ENCODE results near the gene CCDC187. TPM values are rescaled to one million over a fixed set of nuclear protein-coding genes. Genes with fewer than 3 reads are reported as not detected.

CCDC187 gene
- polyA plus RNA-seq, 3 donors from 2014 or later = not detected

DNA sequence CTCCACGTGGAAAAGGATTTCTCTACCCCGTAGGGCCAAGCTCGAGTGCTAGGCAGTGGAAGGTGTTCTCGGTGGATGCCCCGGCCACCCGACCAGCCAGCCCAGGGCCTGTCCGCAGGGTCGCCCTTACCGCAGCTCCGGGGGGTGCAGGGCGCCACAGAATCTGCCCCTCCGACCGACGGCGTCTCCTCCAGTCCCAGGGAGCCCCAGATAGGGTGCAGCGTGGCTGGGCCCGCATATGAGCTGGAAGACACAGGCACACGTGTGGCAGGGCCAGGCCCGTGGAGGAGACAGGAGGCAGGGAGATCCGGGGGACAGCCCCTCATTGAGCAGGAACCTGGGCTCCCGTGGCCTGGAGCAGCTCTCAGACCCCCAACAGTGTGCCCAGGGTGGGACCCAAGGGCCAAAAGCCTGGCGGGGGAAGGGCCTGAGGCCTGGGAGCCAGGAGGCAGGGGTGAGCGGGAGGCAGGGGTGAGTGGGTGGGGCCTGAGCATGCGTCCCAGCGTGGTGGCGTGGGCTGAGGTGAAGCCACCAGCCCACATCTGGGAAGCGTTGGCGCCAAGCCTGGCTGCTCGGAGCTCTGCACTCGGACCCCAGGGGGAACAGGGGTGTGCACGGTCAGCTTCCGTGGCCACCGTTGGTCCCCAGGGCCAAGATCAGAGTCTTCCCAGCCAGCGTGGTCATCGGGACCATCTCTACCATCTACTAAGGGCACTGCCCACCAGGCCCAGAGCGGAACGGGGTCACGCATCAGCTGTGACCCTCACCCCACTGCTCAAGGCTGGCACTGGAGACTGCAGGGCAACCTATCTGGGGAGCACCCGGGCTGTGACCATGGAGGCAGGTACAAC lies 22.2 kb downstream of the CCDC187 start:
- Mint-ChIP-seq H3K27me3 (ENCODE audit: low read depth in 3 of 3) (peaks cover 2 to 4% (median 2%) of the 10 kb centered on the region in 3 donors), H3K36me3 (no peaks in the 10 kb centered on the region), H3K4me1 (peaks cover 0 to 4% of the 10 kb centered on the region in 2 donors), H3K4me3 (no peak overlapping the region), H3K27ac (no peak overlapping the region), H3K9me3 (no peaks in the 10 kb centered on the region)
- no peak for DNase-seq

- Mint-ChIP-seq H3K4me3 (no peak overlapping the region), H3K27ac (no peak overlapping the region), H3K36me3 (no peaks in the 10 kb centered on the region), H3K9me3 (no peaks in the 10 kb centered on the region), H3K27me3 (ENCODE audit: low read depth in 3 of 3) (peaks cover 2 to 4% (median 2%) of the 10 kb centered on the region in 3 donors), H3K4me1 (peaks cover 0 to 4% of the 10 kb centered on the region in 2 donors)
- no peak for DNase-seq
Observed at GRCh38 chr9:136280535-136281315, 23.2 kb downstream of the CCDC187 start.

- Mint-ChIP-seq H3K4me1 (peaks cover 0 to 4% of the 10 kb centered on the region in 2 donors), H3K36me3 (no peaks in the 10 kb centered on the region), H3K4me3 (no peak overlapping the region), H3K9me3 (no peaks in the 10 kb centered on the region), H3K27me3 (ENCODE audit: low read depth in 3 of 3) (peaks cover 2 to 7% (median 2%) of the 10 kb centered on the region in 3 donors), H3K27ac (no peak overlapping the region)
- DNase-seq = no peak
Observed at GRCh38 chr9:136279471-136279870, 24.4 kb downstream of the CCDC187 start.

DNA sequence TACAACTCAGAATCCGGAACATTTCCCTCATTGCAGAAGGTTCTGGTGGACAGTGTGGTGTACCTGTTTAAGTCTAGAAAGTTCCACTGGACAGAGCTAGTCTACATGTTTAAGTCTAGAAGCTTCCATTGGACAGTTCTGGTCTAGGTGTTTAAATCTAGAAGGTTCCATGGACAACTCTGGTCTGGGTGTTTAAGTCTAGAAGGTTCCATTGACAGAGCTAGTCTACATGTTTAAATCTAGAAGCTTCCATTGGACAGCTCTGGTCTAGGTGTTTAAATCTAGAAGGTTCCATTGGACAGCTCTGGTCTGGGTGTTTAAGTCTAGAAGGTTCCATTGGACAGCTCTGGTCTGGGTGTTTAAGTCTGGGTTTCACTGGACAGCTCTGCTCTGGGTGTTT lies 25.0 kb downstream of the CCDC187 start:
- Mint-ChIP-seq H3K9me3 (no peaks in the 10 kb centered on the region), H3K27ac (no peak overlapping the region), H3K4me1 (peaks cover 0 to 4% of the 10 kb centered on the region in 2 donors), H3K27me3 (ENCODE audit: low read depth in 3 of 3) (peaks cover 2 to 7% (median 2%) of the 10 kb centered on the region in 3 donors), H3K36me3 (no peaks in the 10 kb centered on the region), H3K4me3 (no peak overlapping the region)
- no peak for DNase-seq

DNA sequence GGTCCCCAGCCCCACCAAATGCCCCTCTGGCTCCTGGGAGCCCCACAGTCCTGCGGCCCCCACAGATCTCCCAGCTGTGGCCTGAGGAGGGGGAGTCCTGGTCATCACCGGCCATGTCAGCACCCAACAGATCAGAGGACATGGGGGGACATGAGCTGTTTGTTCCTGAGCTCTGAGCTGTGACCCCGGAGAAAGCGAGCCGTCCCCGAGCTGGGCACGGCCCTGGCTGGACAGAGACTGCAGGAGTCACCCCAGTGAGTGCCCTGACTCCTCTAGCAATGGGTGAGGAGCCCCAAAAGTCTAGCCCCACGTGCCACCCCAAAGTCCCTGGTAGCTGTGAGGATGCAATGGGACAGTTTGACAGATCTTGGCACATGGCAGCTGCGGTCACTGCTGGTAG lies 25.7 kb downstream of the CCDC187 start:
- DNase-seq = no peak
- Mint-ChIP-seq H3K9me3 (no peaks in the 10 kb centered on the region), H3K36me3 (no peaks in the 10 kb centered on the region), H3K27me3 (ENCODE audit: low read depth in 3 of 3) (peaks cover 0 to 7% (median 2%) of the 10 kb centered on the region in 3 donors), H3K4me1 (peaks cover 0 to 2% of the 10 kb centered on the region in 2 donors), H3K27ac (no peak overlapping the region), H3K4me3 (no peak overlapping the region)

GRCh38 chr9:136277746-136278145 lies 26.1 kb downstream of the CCDC187 start:
- DNase-seq = no peak
- no peak overlapping the region for H3K27ac Mint-ChIP-seq
- H3K9me3 Mint-ChIP-seq = no peaks in the 10 kb centered on the region
- no peaks in the 10 kb centered on the region for H3K36me3 Mint-ChIP-seq
- peaks cover 0 to 2% of the 10 kb centered on the region in 2 donors for H3K4me1 Mint-ChIP-seq
- peaks cover 0 to 7% (median 0%) of the 10 kb centered on the region in 3 donors for H3K27me3 Mint-ChIP-seq (ENCODE audit: low read depth in 3 of 3)
- H3K4me3 Mint-ChIP-seq = no peak overlapping the region

- no peaks in the 10 kb centered on the region for H3K36me3 Mint-ChIP-seq
- H3K27ac Mint-ChIP-seq = no peak overlapping the region
- no peaks in the 10 kb centered on the region for H3K9me3 Mint-ChIP-seq
- DNase-seq = no peak
- peaks cover 0 to 7% (median 0%) of the 10 kb centered on the region in 3 donors for H3K27me3 Mint-ChIP-seq (ENCODE audit: low read depth in 3 of 3)
- no peaks in the 10 kb centered on the region for H3K4me1 Mint-ChIP-seq
- no peak overlapping the region for H3K4me3 Mint-ChIP-seq
Observed at GRCh38 chr9:136276716-136277115, 27.2 kb downstream of the CCDC187 start.

- H3K27ac Mint-ChIP-seq = no peak overlapping the region
- no peaks in the 10 kb centered on the region for H3K9me3 Mint-ChIP-seq
- H3K36me3 Mint-ChIP-seq = no peaks in the 10 kb centered on the region
- H3K27me3 Mint-ChIP-seq (ENCODE audit: low read depth in 3 of 3) = peaks cover 0 to 4% (median 0%) of the 10 kb centered on the region in 3 donors
- no peaks in the 10 kb centered on the region for H3K4me1 Mint-ChIP-seq
- no peak overlapping the region for H3K4me3 Mint-ChIP-seq
- no peak for DNase-seq
Observed at GRCh38 chr9:136275655-136276429, 28.1 kb downstream of the CCDC187 start.

GRCh38 chr9:136274786-136275654 lies 28.9 kb downstream of the CCDC187 start:
- DNase-seq = no peak
- Mint-ChIP-seq H3K4me1 (no peaks in the 10 kb centered on the region), H3K27ac (no peak overlapping the region), H3K9me3 (no peaks in the 10 kb centered on the region), H3K27me3 (ENCODE audit: low read depth in 3 of 3) (peaks cover 0 to 3% (median 0%) of the 10 kb centered on the region in 3 donors), H3K4me3 (no peak overlapping the region), H3K36me3 (no peaks in the 10 kb centered on the region)

DNA sequence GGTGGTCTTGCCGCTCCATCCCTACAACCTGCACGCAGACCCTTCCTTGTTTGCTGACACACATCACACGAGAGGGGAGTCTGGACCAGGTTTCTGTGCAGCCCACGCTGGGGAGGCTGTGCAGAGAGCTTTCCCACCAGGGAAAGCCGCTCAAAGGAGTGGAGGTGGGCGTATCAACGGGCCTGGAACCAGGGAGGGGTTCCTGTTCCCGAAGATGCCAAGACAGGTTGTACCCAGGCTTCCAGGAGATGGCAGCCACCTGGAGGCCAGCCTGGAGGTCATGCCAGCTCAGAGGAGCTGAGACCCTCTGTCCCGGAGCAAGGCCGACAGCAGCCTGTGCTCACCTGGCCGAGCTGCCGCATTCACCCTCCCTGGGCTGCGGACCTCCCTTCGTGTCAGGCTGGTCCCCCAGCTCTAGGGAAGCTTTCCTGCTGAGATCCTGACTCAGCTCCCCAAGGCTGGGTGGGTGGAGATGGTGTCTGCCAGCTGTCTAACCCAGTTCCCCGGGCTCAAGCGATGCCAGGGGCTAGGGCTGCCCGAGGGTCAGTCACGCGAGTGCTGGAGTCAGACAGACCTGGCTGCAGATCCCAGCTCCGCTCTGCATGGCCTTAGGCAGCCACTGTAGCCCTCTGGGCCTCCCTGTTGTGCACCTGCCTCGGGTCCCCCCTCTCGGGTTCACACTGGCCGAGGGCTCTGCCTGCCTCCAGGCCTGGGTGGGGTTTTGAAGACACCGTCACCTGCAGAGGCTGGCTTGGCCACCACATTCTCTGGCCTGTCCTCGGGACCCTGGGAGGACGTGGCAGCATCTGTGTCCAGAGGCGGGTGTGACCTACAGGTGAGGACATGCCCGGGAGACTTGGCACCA lies 29.7 kb downstream of the CCDC187 start:
- Mint-ChIP-seq H3K27ac (no peak overlapping the region), H3K4me3 (no peak overlapping the region), H3K4me1 (no peaks in the 10 kb centered on the region), H3K9me3 (no peaks in the 10 kb centered on the region), H3K36me3 (no peaks in the 10 kb centered on the region), H3K27me3 (ENCODE audit: low read depth in 3 of 3) (peaks cover 0 to 3% (median 0%) of the 10 kb centered on the region in 3 donors)
- DNase-seq = no peak

- Mint-ChIP-seq H3K27me3 (ENCODE audit: low read depth in 3 of 3) (peaks cover 0 to 3% (median 0%) of the 10 kb centered on the region in 3 donors), H3K4me3 (no peak overlapping the region), H3K4me1 (no peaks in the 10 kb centered on the region), H3K27ac (no peak overlapping the region), H3K9me3 (no peaks in the 10 kb centered on the region), H3K36me3 (no peaks in the 10 kb centered on the region)
- DNase-seq = no peak
Observed at GRCh38 chr9:136273244-136273865, 30.5 kb downstream of the CCDC187 start.

- H3K27me3 Mint-ChIP-seq (ENCODE audit: low read depth in 3 of 3) = peaks cover 0 to under 1% (median 0%) of the 10 kb centered on the region in 3 donors
- no peak overlapping the region for H3K27ac Mint-ChIP-seq
- peaks cover 0 to 9% of the 10 kb centered on the region in 2 donors for H3K4me1 Mint-ChIP-seq
Observed at GRCh38 chr9:136270173-136270705, 33.7 kb downstream of the CCDC187 start.

More at GRCh38 chr9:136270173-136270705, 33.7 kb downstream of the CCDC187 start:
- H3K36me3 Mint-ChIP-seq = no peaks in the 10 kb centered on the region
- no peak overlapping the region for H3K4me3 Mint-ChIP-seq
- DNase-seq = no peak
- H3K9me3 Mint-ChIP-seq = no peaks in the 10 kb centered on the region
